Stimulated activated CD8-positive, alpha-beta memory T cell treated with anti-CD3 and anti-CD28 coated beads, Interleukin-4, amount 100 ng/mL, for 4 hours (primary cell): ENCODE data around the gene RASD2.

ENCODE experiments used
- DNase-seq, 2 donors: peaks; one replicate each; pipeline ENCODE4 v3.0.0-alpha.2; 2020; ENCODE audit warnings: low read depth in 2 of 2, low spot score in 1 of 2

The RASD2 gene

GRCh38 chr22:35601013-35601580 lies 60.5 kb downstream of the RASD2 start:
- DNase-seq: no peak

- no peak for DNase-seq
Observed at GRCh38 chr22:35601743-35602615, 61.3 kb downstream of the RASD2 start.
